ENCODE data around the gene NUPR1. TPM values are rescaled to one million over a fixed set of nuclear protein-coding genes. Genes with fewer than 3 reads are reported as not detected.

NUPR1 gene
- total and polyA plus RNA-seq, 2 of the 13 experiments (the other 11 are each of a cell fraction or from before 2014, with no cell fraction given), result 18.0 to 25.6 TPM

GRCh38 chr16:28505489-28506137, 33.2 kb downstream of the NUPR1 start (continued):
- TF ChIP-seq ZNF652 (CRISPR knock-in tag; IDR thresholded peaks at IDR 0.05; ENCODE audit: borderline replicate concordance, low read depth), result peak; percentile 44; the same call in 1 of the 2 replicates
- no peak for TF ChIP-seq ZSCAN20 (CRISPR knock-in tag; IDR thresholded peaks at IDR 0.05; ENCODE audit: borderline replicate concordance)
- no peak for TF ChIP-seq MAFK (conservative IDR thresholded peaks at IDR 0.05 in 1 of 2, IDR thresholded peaks at IDR 0.05 in 1 of 2; ENCODE audit: low read length in 2 of 2)
- peak; percentile 39; the same call in 1 of the 2 replicates for TF ChIP-seq MEIS1 (CRISPR knock-in tag; IDR thresholded peaks at IDR 0.05; ENCODE audit: borderline replicate concordance)
- peak; percentile 40; the same call in 1 of the 2 replicates for TF ChIP-seq ZFY (CRISPR knock-in tag; IDR thresholded peaks at IDR 0.05)
- TF ChIP-seq, protein P1, sequence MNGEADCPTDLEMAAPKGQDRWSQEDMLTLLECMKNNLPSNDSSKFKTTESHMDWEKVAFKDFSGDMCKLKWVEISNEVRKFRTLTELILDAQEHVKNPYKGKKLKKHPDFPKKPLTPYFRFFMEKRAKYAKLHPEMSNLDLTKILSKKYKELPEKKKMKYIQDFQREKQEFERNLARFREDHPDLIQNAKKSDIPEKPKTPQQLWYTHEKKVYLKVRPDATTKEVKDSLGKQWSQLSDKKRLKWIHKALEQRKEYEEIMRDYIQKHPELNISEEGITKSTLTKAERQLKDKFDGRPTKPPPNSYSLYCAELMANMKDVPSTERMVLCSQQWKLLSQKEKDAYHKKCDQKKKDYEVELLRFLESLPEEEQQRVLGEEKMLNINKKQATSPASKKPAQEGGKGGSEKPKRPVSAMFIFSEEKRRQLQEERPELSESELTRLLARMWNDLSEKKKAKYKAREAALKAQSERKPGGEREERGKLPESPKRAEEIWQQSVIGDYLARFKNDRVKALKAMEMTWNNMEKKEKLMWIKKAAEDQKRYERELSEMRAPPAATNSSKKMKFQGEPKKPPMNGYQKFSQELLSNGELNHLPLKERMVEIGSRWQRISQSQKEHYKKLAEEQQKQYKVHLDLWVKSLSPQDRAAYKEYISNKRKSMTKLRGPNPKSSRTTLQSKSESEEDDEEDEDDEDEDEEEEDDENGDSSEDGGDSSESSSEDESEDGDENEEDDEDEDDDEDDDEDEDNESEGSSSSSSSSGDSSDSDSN (CRISPR knock-in tag; IDR thresholded peaks at IDR 0.05), result peak; percentile 47; the same call in 1 of the 2 replicates
- 0 out of 2 replicates have a peak, but pooled peaks have one; percentile 45 for TF ChIP-seq SMAD3 (CRISPR knock-in tag; IDR thresholded peaks at IDR 0.05)
- TF ChIP-seq ZEB1 (IDR thresholded peaks at IDR 0.05; ENCODE audit: insufficient replicate concordance, low read depth), result peak; percentile 59
- TF ChIP-seq SRSF9 (IDR thresholded peaks at IDR 0.05; ENCODE audit: borderline replicate concordance, insufficient read depth, low read depth, low read length, poor library complexity, severe bottlenecking), result no peak
- TF ChIP-seq IKZF4 (CRISPR knock-in tag; IDR thresholded peaks at IDR 0.05; ENCODE audit: borderline replicate concordance, low read depth, not compliant biosample characterization), result no peak
- 0 out of 2 replicates have a peak, but pooled peaks have one; percentile 56 for TF ChIP-seq ZBTB3 (CRISPR knock-in tag; IDR thresholded peaks at IDR 0.05; ENCODE audit: borderline replicate concordance, low read depth)
- TF ChIP-seq HMG20B (CRISPR knock-in tag; conservative IDR thresholded peaks at IDR 0.05), result peak; percentile 66; the same call in 1 of the 2 replicates
- TF ChIP-seq ZNF33A (CRISPR knock-in tag; IDR thresholded peaks at IDR 0.05; ENCODE audit: borderline replicate concordance), result no peak
- no peak for TF ChIP-seq MLLT10 (CRISPR knock-in tag; IDR thresholded peaks at IDR 0.05)
- no peak for TF ChIP-seq PRDM10 (CRISPR knock-in tag; IDR thresholded peaks at IDR 0.05; ENCODE audit: low read depth)
- peak; percentile 54; the same call in 1 of the 2 replicates for TF ChIP-seq ZNF556 (CRISPR knock-in tag; IDR thresholded peaks at IDR 0.05; ENCODE audit: borderline replicate concordance)
- TF ChIP-seq, protein P2, sequence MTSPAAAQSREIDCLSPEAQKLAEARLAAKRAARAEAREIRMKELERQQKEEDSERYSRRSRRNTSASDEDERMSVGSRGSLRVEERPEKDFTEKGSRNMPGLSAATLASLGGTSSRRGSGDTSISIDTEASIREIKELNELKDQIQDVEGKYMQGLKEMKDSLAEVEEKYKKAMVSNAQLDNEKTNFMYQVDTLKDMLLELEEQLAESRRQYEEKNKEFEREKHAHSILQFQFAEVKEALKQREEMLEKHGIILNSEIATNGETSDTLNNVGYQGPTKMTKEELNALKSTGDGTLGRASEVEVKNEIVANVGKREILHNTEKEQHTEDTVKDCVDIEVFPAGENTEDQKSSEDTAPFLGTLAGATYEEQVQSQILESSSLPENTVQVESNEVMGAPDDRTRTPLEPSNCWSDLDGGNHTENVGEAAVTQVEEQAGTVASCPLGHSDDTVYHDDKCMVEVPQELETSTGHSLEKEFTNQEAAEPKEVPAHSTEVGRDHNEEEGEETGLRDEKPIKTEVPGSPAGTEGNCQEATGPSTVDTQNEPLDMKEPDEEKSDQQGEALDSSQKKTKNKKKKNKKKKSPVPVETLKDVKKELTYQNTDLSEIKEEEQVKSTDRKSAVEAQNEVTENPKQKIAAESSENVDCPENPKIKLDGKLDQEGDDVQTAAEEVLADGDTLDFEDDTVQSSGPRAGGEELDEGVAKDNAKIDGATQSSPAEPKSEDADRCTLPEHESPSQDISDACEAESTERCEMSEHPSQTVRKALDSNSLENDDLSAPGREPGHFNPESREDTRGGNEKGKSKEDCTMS (CRISPR knock-in tag; conservative IDR thresholded peaks at IDR 0.05), result no peak
- no peak for TF ChIP-seq ZNF383 (CRISPR knock-in tag; IDR thresholded peaks at IDR 0.05; ENCODE audit: borderline replicate concordance)
